PC-9 (cell line): ENCODE data around the gene MPPE1.

Source experiments
- CTCF ChIP-seq: fragments of 200-600 bp; sonication (generic); conservative IDR thresholded peaks from 2 replicates; pipeline ENCODE4 v1.6.1; 2017; ENCODE audit warnings: mixed run types, antibody characterized with exemption, mild to moderate bottlenecking, moderate library complexity
- EZH2 ChIP-seq: fragments of 200-600 bp; sonication (generic); IDR thresholded peaks from 2 replicates; pipeline ENCODE4 v1.8.0; 2017; ENCODE audit warnings: antibody characterized with exemption, low read depth

GRCh38 chr18:11899063-11899462, 9.1 kb downstream of the MPPE1 start:
- TF ChIP-seq CTCF (no peak), EZH2 (no peak)
